Superior temporal gyrus (tissue), 1 donor: Measurements from ENCODE around the gene SNPH.

Source experiments
- DNase-seq: peaks from one replicate; pipeline ENCODE4 v3.0.0-alpha.2; 2016; ENCODE audit errors: extremely low spot score

Gene SNPH

DNA sequence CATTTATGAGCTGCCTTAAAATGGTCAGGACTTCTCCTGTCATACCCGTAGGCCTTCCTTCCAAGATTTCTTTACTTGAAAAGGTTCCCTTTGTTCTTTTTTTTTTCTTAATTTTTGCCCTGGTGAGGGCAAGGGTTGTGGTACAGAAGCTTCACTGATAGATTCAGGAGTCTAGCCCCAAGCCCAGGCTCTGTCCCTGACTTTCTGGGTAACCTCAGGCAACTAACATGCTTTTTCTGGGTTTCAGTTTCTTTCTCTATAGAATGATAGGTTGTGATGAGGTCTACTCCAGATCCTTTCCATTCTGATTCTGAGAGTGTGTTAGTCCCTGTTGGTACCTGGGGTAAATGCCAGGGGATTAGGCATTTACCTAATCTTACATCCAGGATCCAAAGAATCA, 21.2 kb downstream of the SNPH start:
- peak; percentile 9 for DNase-seq

DNA sequence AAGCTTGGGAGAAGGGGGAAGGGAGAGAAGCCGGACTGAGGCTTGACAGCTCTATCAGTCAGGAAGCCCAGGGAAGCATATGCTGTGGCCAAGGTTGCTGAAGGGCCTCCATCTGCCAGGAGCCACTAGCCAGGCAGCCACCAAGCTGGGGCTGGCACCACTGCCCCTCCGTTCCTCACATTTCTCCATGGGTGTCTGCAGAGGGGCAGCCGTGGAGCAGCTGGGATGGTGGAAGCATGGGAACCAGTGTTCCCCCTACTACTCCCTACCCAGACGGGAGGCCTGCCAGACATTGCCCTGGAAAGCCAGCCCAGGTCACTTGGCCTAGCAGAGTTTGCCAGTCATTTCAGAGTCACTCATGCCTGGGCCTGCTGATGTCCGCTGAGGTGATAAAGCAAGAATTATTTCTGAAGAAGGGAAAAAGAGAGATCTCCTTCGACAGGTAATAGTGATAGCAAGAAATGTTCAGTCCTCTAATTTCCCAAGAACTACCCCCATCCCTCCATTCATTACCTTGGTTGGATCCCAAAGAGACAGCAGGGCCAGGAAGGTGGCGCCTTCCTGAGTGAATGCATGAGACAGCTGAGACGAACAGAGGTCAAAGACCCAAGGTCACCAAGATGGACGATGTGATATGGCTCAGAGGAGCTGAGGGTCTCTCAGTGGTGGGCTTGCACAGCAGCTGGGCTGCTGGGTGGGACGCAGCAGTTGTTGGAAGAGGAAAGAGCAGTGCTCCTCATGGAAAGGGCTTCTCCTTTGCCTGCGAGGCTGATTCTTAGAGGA, 21.9 kb downstream of the SNPH start:
- peak; percentile 5 for DNase-seq

DNA sequence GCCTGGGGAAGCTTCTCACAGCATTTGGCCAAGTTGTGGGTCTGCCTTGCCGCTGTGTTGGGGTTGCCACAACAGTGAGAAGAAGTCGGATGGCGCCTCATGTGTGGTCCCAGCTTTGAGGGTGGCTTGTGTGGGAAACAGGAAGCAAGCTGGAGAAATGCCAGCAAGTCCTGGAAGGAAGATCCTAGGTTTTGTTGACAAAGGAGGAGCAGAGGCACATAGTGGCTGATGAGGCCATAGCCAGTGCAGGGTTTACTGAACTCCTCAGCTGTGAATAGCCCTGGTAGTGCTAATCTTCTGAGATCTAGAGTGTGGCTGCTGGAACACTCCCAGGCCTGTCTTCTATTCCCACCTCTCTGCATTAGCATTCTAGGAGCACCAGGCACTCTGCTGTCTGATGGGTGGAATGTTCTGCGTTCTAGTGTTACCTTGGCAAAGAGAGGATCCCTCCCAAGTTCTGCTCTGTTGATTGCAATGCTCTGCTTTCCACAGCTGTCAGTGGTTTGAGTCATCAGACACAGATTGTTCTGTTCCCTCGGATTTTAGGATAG, 25.2 kb downstream of the SNPH start:
- DNase-seq = peak; percentile 73

DNA sequence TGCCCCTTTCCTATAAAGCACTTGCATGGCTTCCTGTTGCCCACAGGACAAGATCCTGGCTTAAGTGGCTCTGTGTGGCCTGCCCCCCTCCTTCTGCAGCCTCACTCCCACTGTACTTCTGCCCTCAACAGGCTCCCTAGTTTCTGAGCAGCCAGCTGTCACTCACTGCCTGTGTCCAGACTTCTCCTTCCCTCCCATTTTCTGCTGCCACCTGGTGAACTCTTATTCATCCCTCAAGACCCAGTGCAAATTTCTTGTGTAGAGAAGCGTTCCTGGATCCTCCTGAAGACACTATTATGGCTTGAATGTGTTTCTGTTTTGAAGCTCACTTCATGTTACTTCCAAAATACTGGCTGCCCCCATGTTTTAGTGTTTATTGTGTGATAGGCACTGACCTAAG, 26.5 kb downstream of the SNPH start:
- DNase-seq = no peak

DNA sequence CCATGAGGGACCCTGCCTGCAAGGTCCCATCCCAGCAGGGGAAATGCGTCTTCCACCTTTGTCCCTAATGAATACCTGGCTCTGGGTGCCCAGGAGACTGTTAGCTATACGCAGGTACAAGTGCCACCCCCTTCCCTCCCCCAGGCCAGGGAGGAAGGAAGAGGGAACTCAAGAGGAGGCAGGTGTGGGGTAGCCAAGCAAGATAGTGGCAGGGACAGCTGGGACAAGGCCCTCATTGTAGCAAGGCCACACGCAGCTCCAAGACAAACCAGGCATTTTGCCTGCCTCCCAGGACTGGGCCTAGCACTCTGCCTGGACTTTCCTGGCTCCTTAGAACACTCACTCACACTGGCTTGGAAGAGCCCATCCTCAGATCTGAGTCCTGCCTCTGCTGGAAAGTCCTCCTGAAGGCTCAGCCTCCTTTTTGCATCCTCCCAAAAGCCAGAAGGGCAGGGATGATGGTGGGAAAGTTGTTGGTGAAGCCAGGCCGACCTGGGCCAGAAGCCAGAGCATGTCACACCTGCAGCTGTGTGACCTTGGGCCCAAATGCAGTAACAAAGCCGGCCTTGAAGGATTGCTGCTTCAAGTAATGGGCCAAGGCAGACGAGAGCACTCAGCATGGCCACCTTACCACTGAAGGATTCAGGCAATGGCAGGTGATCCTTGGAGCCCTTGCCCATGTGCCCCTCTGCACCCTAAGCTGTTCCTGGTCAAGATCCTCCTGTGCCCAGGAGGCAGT, 27.7 kb downstream of the SNPH start:
- DNase-seq = no peak

DNA sequence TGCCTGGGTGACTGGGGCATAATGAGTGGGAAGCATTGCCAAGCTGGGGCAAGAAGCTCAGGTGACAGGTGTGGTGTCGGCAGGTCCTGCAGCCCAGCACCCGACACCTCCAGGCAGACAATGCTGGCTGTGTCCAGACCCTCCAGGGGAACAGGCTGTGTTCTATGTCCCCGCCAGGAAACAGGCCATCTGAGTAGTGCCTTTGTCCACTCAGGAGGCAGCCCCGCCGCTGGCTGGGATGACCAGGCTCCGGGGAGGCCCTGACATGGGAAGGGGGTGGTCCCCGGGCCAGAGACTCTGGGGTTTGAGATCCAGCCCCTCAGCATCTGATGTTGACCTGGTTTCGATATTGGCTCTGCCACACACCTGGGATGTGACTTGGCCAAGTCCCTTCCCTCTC, 28.4 kb downstream of the SNPH start:
- DNase-seq = no peak

DNA sequence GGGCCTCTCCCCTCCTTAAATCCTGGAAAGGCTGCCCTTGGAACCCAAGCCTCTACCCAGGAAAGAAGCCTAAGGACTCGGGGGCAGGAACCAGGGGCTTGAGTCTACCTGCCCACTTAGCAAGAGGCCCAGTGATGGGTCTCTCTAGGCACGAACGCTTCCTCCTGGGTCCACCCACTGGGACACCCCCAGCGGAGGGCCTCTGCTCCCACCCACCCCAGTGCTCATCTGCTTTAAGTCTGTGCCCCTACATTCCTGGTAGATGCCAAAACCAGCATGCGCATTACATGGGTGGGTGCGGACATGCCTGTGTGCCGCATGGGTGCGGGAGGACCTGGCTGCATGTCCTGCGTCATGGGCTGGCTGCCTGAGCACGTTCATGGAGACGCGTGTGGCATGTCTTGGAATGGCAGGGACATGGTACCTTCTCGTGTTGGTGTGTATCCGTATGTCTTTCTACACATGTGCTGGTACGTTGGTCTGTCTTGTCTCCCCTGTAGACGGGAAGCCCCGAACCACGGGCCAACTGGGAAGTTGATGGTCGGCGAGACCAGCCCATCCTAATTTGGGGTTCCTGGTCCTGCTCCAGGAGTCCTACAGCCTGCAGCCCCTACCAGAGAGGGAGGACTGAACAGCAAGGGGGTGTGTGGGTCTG, 29.3 kb downstream of the SNPH start:
- DNase-seq = no peak

DNA sequence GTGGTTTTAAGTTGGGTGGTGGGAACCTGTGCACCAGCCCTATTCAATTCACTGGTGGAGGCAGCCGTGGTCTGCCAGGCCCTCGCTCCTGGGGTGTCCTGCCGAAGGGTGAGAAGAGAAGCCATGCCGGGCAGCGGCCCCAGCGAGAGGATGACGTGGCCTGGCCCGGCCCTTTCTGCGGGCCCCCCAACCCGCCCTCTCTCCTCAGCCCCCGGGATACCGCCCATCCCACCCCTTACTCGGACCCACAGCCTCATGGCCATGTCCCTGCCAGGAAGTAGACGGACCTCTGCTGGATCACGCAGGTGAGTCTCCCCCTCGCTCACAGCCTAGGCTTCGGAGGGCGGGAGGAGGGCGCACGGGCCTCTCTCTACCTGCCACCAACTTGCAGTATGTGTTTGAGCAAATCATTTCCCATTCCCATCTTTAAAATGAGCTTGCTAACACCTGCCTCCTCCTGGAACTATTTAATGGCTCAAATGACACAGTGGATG, 30.1 kb downstream of the SNPH start:
- no peak for DNase-seq

DNA sequence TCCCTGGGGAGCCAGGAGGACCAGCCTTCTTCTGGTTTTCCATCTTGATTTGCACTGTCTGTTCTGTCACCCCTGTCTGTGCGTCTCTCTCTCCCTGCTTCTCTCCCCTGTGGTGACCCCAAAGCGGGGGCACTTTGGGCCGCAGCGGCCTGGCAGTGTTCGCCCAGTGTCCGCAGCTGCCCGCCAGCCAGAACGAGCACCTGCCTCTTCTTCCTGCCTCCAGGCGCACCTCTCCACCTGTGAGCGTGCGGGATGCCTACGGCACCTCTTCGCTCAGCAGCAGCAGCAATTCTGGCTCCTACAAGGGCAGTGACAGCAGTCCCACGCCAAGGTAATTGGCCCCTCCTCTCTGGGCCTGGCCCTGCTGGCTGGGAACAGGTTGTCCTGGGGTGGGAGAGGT, 30.8 kb downstream of the SNPH start:
- no peak for DNase-seq

DNA sequence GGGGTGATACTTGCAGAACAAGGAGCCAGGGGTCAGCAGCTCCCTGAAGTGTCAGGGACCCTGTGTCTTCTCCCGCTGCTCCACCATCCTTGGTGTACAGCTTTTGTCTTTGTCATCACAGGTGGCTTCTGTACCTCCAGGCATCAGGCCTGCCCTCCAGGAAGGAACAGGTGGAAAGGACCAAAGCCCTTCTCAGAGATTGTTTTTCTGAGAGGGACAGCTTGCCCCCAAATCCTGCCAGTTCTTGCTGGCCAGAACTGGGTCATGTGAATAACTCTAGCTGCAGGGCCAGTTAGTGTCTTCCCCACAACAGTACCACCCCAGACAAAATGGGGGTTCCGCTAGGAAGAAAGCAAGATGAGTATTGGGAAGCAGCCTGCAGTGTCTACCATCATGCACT, 31.4 kb downstream of the SNPH start:
- no peak for DNase-seq

DNA sequence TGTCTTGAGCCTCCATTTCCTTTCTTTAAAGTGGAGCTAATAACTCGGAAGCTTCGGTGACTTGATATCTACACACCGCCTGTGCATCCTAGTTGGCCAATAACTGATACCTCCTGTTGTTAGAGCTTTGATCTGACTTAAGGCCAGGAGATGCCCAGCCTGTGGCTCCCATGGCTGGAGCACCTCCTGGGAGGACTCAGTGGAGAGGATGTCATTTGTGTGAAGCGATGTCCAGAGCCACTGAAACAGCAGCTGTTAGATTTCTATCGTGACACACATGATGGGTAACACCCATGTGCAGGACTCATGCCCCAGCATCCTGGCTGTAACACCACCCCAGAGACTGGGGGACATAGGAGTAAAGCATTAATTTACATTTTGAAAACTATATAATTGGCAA, 32.1 kb downstream of the SNPH start:
- DNase-seq = no peak

DNA sequence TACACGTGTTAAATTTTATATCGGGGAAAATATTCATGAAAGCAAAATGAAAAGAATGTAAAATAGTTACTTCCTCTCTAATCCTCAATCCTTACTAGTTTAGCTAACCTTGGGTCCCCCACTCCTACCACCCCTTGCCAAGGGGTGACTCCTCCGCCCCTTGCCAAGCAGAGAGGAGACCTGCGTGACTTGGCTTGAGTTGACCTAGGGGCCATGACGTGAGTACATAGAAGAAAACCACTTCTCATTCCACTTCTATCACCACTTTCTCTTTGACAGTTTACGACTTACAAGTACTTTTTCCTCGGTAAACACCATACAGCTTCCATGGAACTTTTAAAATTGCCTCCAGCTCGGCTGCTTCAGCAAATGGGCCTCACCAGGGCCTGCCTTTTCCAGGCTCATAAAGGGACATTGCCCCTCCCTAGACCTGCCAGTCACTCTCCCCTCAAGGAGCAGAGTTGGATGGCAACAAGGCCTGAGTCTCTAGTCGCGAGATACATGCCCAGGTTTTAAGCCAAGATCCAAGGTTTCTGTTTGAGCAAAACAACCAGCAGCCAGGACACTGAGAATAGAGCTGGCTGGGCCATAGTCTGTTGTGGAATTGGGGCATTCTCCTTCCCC, 32.9 kb downstream of the SNPH start:
- peak; percentile 6 for DNase-seq

DNA sequence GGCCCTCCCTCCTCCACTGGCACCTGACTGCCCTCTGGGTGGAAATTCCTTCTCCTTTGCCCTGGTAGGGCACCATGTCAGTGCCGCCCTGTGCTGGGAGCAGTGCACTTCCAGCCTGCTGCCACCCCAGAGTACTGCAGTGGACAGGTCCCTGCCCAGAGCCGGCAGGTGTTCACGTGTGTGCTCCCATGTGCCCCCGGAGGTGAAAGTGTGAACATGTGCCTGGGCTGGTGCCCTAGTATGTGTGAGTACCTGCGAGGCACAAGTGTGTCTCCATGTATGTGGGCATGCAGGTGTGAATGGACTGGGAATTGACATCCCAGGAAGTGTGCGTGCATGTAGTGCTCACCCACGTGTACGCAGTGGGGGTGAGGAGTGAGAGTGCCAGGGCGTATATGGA, 33.4 kb downstream of the SNPH start:
- DNase-seq = peak; percentile 5

DNA sequence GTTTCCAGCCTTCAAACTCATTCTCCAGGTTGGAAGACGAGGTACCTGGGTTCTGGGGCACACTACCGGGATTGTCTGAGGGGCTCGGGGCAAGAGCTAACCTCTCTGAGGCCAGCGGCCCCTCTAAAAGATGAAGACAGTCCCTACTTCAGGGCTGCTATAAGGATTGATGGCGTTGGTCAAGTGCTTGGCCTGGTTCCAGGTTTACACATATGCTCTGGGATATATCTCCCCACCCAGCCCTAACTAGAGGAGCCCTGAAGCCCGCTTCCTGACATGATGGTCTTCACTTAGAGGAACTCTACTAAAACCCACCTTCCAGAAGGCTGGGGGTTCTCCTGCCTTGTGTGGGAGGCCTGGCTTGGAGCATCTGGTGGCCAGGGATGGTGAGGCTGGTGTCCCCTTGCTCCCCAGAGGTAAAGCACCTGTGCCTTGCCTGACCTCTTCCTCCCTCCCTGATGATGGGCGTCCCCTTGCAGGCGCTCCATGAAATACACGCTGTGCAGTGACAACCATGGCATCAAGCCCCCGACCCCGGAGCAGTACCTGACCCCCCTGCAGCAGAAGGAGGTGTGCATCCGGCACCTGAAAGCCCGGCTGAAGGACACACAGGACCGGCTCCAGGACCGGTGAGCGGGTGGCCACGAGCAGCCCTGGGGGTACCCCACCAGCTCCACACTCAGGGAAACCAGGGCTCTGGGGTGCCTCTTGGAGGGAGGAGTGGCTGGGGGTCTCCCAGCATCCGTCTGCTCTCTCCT, 34.2 kb downstream of the SNPH start:
- DNase-seq = no peak

DNA sequence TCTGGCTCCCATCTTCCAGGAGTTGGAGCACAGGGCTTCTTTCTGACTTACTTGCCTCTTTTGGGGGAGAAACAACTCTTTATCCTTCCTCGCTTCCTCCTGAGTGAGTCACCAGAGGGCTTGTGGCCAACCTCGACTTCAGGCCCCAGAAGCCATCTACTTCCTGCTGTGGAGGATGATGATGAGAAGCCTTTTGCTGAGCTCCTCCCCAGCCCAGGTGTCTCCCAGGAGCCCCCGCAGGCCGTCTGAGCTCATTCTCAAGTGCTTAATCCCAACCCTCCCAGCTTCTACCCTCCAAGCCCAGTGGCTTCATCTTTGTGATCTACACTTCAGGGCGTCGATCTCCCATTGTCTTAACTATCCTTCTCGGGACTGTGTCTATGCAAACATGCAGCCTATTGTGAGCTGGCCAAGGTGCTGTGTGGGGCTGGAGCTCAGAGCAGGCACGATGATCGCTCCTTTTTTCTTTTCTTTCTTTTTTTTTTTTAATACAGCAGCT, 35.0 kb downstream of the SNPH start:
- no peak for DNase-seq

DNA sequence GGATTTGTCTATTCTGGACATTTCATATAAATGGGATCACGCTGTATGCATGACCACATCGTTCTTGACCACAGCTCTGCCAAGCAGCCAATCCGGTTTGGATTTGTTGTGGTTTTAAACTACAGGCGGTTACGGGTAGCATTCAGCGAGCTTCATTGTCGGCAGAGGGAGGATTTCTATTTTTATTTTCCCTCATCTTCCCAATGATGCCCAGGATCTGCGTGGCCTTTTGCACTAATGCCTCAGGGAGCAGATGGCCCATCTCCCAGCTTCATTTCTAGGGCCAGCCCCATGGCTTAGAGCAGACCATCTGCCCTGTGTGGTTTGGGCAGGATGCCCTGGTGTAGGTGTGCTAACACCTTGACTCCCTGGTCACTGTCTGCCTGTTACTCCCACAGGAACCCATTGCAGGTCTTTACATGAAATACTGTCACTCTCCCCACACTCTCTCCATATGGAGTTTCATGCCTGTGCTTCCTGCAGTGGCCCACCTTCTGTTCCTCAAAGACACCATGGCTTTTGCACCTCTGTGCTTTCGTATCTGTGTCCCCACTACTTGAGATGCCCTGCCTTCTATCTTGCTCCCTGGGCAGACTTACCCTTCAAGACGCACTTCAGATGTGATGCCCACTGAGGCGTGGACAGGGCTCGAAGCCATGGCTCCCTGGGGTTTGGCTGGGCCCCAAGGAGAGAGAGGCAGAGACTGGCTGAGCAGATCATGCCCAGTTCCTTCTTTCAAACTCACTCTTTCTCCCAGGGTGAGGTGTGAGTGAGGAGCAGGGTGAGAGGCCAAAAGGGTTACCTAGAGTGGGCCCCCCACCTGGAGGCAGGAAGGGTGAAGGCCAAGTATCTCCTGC, 36.8 kb downstream of the SNPH start:
- DNase-seq = no peak

DNA sequence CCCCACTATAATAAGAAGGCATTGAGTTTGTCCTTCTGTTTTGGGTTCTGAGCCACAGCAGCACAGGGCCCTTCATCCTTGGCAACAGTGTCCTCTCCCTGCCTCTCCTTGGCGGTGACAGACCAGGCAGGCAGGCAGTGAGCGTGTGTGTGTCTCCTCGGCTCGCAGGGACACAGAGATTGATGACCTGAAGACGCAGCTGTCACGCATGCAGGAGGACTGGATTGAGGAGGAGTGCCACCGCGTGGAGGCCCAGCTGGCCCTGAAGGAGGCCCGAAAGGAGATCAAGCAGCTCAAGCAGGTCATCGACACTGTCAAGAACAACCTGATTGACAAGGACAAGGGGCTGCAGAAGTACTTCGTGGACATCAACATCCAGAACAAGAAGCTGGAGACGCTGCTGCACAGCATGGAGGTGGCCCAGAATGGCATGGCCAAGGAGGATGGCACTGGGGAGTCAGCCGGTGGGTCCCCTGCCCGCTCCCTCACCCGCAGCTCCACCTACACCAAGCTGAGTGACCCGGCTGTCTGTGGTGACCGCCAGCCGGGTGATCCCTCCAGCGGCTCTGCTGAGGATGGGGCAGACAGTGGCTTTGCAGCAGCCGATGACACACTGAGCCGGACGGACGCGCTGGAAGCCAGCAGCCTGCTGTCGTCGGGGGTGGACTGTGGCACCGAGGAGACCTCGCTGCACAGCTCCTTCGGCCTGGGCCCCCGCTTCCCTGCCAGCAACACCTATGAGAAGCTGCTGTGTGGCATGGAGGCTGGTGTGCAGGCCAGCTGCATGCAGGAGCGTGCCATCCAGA, 38.8 kb downstream of the SNPH start:
- no peak for DNase-seq

DNA sequence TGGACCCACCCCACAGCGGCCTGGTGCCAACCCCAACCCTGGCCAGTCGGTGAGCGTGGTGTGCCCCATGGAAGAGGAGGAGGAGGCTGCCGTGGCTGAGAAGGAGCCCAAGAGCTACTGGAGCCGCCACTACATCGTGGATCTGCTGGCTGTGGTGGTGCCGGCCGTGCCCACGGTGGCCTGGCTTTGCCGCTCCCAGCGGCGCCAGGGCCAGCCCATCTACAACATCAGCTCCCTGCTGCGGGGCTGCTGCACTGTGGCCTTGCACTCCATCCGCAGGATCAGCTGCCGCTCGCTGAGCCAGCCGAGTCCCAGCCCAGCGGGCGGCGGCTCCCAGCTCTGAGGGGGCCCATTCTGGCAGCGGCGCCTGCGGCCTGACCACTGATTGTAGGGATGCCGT, 39.6 kb downstream of the SNPH start:
- DNase-seq = no peak
